Measurements from ENCODE around the gene PKLR. TPM values are rescaled to one million over a fixed set of nuclear protein-coding genes. Genes with fewer than 3 reads are reported as not detected.

Gene PKLR
- polyA plus RNA-seq, 1 donor from 2014 or later = not detected

DNA sequence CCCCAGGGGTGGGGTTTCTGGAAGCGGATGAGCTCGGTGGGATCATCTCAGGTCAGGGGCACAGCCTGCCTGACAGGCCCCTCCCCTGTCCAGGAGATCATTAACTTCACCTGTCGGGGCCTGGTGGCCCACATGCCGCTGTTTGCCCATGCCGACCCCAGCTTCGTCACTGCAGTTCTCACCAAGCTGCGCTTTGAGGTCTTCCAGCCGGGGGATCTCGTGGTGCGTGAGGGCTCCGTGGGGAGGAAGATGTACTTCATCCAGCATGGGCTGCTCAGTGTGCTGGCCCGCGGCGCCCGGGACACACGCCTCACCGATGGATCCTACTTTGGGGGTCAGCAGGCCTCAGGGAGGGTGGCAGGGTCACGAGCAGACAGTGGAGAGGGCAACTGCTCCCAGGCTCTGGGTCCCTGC, 15.6 kb downstream of the PKLR start:
- no peaks in the 10 kb centered on the region for H3K27me3 ChIP-seq (ENCODE audit: insufficient read depth, low read depth, low read length)
- no peaks in the 10 kb centered on the region for H3K9me2 ChIP-seq (ENCODE audit: insufficient read depth, low read length)
- H3K4me3 ChIP-seq (ENCODE audit: low read length) = no peak overlapping the region
- H3K9ac ChIP-seq (ENCODE audit: low read length) = no peak overlapping the region
- H3K27ac ChIP-seq (ENCODE audit: low read length) = no peak overlapping the region
- no peak for TF ChIP-seq MXI1 (conservative IDR thresholded peaks at IDR 0.05; ENCODE audit: poor library complexity, severe bottlenecking)
- no peak for TF ChIP-seq TAF1 (IDR thresholded peaks at IDR 0.05; ENCODE audit: low read depth)
- TF ChIP-seq, protein P1, sequence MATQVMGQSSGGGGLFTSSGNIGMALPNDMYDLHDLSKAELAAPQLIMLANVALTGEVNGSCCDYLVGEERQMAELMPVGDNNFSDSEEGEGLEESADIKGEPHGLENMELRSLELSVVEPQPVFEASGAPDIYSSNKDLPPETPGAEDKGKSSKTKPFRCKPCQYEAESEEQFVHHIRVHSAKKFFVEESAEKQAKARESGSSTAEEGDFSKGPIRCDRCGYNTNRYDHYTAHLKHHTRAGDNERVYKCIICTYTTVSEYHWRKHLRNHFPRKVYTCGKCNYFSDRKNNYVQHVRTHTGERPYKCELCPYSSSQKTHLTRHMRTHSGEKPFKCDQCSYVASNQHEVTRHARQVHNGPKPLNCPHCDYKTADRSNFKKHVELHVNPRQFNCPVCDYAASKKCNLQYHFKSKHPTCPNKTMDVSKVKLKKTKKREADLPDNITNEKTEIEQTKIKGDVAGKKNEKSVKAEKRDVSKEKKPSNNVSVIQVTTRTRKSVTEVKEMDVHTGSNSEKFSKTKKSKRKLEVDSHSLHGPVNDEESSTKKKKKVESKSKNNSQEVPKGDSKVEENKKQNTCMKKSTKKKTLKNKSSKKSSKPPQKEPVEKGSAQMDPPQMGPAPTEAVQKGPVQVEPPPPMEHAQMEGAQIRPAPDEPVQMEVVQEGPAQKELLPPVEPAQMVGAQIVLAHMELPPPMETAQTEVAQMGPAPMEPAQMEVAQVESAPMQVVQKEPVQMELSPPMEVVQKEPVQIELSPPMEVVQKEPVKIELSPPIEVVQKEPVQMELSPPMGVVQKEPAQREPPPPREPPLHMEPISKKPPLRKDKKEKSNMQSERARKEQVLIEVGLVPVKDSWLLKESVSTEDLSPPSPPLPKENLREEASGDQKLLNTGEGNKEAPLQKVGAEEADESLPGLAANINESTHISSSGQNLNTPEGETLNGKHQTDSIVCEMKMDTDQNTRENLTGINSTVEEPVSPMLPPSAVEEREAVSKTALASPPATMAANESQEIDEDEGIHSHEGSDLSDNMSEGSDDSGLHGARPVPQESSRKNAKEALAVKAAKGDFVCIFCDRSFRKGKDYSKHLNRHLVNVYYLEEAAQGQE (IDR thresholded peaks at IDR 0.05; ENCODE audit: borderline replicate concordance) = no peak
- TF ChIP-seq EP300 (conservative IDR thresholded peaks at IDR 0.05; ENCODE audit: poor library complexity, severe bottlenecking) = no peak
- TF ChIP-seq RAD21 (conservative IDR thresholded peaks at IDR 0.05) = no peak
- no peak for TF ChIP-seq POLR2AphosphoS5 (IDR thresholded peaks at IDR 0.05)
- no peak for TF ChIP-seq EZH2 (IDR thresholded peaks at IDR 0.05; ENCODE audit: borderline replicate concordance, insufficient read depth, low read length, poor library complexity, severe bottlenecking)
- TF ChIP-seq SMC3 (conservative IDR thresholded peaks at IDR 0.05; ENCODE audit: poor library complexity) = no peak
- TF ChIP-seq, protein P2, sequence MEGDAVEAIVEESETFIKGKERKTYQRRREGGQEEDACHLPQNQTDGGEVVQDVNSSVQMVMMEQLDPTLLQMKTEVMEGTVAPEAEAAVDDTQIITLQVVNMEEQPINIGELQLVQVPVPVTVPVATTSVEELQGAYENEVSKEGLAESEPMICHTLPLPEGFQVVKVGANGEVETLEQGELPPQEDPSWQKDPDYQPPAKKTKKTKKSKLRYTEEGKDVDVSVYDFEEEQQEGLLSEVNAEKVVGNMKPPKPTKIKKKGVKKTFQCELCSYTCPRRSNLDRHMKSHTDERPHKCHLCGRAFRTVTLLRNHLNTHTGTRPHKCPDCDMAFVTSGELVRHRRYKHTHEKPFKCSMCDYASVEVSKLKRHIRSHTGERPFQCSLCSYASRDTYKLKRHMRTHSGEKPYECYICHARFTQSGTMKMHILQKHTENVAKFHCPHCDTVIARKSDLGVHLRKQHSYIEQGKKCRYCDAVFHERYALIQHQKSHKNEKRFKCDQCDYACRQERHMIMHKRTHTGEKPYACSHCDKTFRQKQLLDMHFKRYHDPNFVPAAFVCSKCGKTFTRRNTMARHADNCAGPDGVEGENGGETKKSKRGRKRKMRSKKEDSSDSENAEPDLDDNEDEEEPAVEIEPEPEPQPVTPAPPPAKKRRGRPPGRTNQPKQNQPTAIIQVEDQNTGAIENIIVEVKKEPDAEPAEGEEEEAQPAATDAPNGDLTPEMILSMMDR (IDR thresholded peaks at IDR 0.05; ENCODE audit: poor library complexity, severe bottlenecking) = no peak
- H3K9me3 ChIP-seq (ENCODE audit: low read length) = no peaks in the 10 kb centered on the region
- no peaks in the 10 kb centered on the region for H4K20me1 ChIP-seq (ENCODE audit: insufficient read depth)
- H3F3A ChIP-seq (ENCODE audit: insufficient read depth, low read length, poor library complexity, severe bottlenecking) = no peaks in the 10 kb centered on the region
- no peaks in the 10 kb centered on the region for H3K79me2 ChIP-seq (replicated peaks; ENCODE audit: insufficient read depth, low read length)
- no peak overlapping the region for H3K4me2 ChIP-seq (ENCODE audit: low read length)
- H3K36me3 ChIP-seq (ENCODE audit: insufficient read depth, low read length) = no peaks in the 10 kb centered on the region
- no peak overlapping the region for H2AFZ ChIP-seq (ENCODE audit: low read depth, low read length)

DNA sequence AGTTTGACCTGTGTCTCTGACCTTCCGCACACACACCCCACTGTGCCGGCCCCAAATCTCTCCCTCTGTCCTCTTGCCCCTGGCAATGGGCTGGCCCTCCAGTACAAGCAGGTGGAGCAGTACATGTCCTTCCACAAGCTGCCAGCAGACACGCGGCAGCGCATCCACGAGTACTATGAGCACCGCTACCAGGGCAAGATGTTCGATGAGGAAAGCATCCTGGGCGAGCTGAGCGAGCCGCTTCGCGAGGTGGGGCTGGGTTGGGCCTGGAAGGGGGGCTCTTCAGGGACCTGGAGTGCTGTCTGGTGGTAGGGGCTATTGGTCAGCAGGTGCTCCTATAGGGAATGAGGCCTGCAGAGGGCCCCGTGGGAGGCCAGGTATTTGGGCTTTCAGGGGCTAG, 16.2 kb downstream of the PKLR start:
- no peak overlapping the region for H2AFZ ChIP-seq (ENCODE audit: low read depth, low read length)
- no peak overlapping the region for H3K27ac ChIP-seq (ENCODE audit: low read length)
- H3K4me2 ChIP-seq (ENCODE audit: low read length) = no peak overlapping the region
- no peaks in the 10 kb centered on the region for H3K9me3 ChIP-seq (ENCODE audit: low read length)
- H3K79me2 ChIP-seq (replicated peaks; ENCODE audit: insufficient read depth, low read length) = no peaks in the 10 kb centered on the region
- TF ChIP-seq EP300 (conservative IDR thresholded peaks at IDR 0.05; ENCODE audit: poor library complexity, severe bottlenecking) (no peak), POLR2AphosphoS5 (IDR thresholded peaks at IDR 0.05) (no peak), EZH2 (IDR thresholded peaks at IDR 0.05; ENCODE audit: borderline replicate concordance, insufficient read depth, low read length, poor library complexity, severe bottlenecking) (no peak), MXI1 (conservative IDR thresholded peaks at IDR 0.05; ENCODE audit: poor library complexity, severe bottlenecking) (no peak), SMC3 (conservative IDR thresholded peaks at IDR 0.05; ENCODE audit: poor library complexity) (no peak), RAD21 (conservative IDR thresholded peaks at IDR 0.05) (no peak), TAF1 (IDR thresholded peaks at IDR 0.05; ENCODE audit: low read depth) (no peak)
- TF ChIP-seq, protein P2 (IDR thresholded peaks at IDR 0.05; ENCODE audit: poor library complexity, severe bottlenecking) = no peak
- TF ChIP-seq, protein P1 (IDR thresholded peaks at IDR 0.05; ENCODE audit: borderline replicate concordance) = no peak
- no peaks in the 10 kb centered on the region for H4K20me1 ChIP-seq (ENCODE audit: insufficient read depth)
- no peaks in the 10 kb centered on the region for H3K36me3 ChIP-seq (ENCODE audit: insufficient read depth, low read length)
- no peak overlapping the region for H3K9ac ChIP-seq (ENCODE audit: low read length)
- H3K9me2 ChIP-seq (ENCODE audit: insufficient read depth, low read length) = no peaks in the 10 kb centered on the region
- H3F3A ChIP-seq (ENCODE audit: insufficient read depth, low read length, poor library complexity, severe bottlenecking) = no peaks in the 10 kb centered on the region
- H3K4me3 ChIP-seq (ENCODE audit: low read length) = no peak overlapping the region
- no peaks in the 10 kb centered on the region for H3K27me3 ChIP-seq (ENCODE audit: insufficient read depth, low read depth, low read length)

Data from neural cell (in vitro differentiated cells).